Fibroblast of skin of right quadriceps (primary cell): ENCODE measurements around the gene PCSK7.

Source experiments
- DNase-seq: peaks from one replicate; pipeline ENCODE4 v3.0.0-alpha.2; 2013

The PCSK7 gene

GRCh38 chr11:117180020-117180419 is 51.9 kb downstream of the PCSK7 start:
- no peak for DNase-seq

GRCh38 chr11:117179048-117179999 is 52.5 kb downstream of the PCSK7 start:
- DNase-seq = peak; percentile 30

- peak; percentile 93 for DNase-seq
These were observed 53.5 kb downstream of the PCSK7 start, which contains the start of gene SIDT2 for GRCh38 chr11:117178210-117179034. TSS of gene SIDT2 (plus strand) at chr11:117178743. CDS start at chr11:117179264, 521 bp downstream.

GRCh38 chr11:117177534-117178209 is 54.2 kb downstream of the PCSK7 start:
- no peak for DNase-seq

- no peak for DNase-seq
These were observed 55.7 kb downstream of the PCSK7 start for GRCh38 chr11:117176186-117176585.

- DNase-seq = no peak
These were observed 56.1 kb downstream of the PCSK7 start for GRCh38 chr11:117175781-117176180.

- DNase-seq = no peak
These were observed 56.8 kb downstream of the PCSK7 start for GRCh38 chr11:117175104-117175503.

GRCh38 chr11:117172724-117173421 is 59.0 kb downstream of the PCSK7 start:
- no peak for DNase-seq

- no peak for DNase-seq
These were observed 60.3 kb downstream of the PCSK7 start for GRCh38 chr11:117171404-117172061.

GRCh38 chr11:117171007-117171403 is 60.9 kb downstream of the PCSK7 start:
- no peak for DNase-seq

GRCh38 chr11:117170210-117170609 is 61.7 kb downstream of the PCSK7 start:
- DNase-seq = no peak

GRCh38 chr11:117169736-117170135 is 62.1 kb downstream of the PCSK7 start:
- DNase-seq = no peak

GRCh38 chr11:117166491-117166890 is 65.4 kb downstream of the PCSK7 start:
- DNase-seq = no peak

GRCh38 chr11:117160826-117161225 is 71.0 kb downstream of the PCSK7 start:
- DNase-seq = no peak

GRCh38 chr11:117159892-117160291 is 72.0 kb downstream of the PCSK7 start:
- DNase-seq = no peak

- DNase-seq = no peak
These were observed 74.4 kb downstream of the PCSK7 start for GRCh38 chr11:117157507-117157906.

- DNase-seq = no peak
These were observed 77.4 kb downstream of the PCSK7 start for GRCh38 chr11:117154468-117154867.
